Measurements from ENCODE around the gene PRR18.

- TF ChIP-seq CTCF (IDR thresholded peaks at IDR 0.05 in 2 of 3, conservative IDR thresholded peaks at IDR 0.05 in 1 of 3; ENCODE audit: borderline replicate concordance in 1 of 3, insufficient read depth in 1 of 3, low read depth in 2 of 3, low read length in 2 of 3) (no peak), EZH2 (IDR thresholded peaks at IDR 0.05) (no peak), EZH2phosphoT487 (IDR thresholded peaks at IDR 0.05; ENCODE audit: borderline replicate concordance) (no peak)
These were observed 38.8 kb upstream of the PRR18 start for GRCh38 chr6:166346965-166347364.
